Nephron progenitor cell (in vitro differentiated cells): ENCODE measurements around the gene ASPG.

ENCODE experiments used
- DNase-seq: peaks from one replicate; pipeline ENCODE4 v3.0.0; 2021
- H3K27ac Mint-ChIP-seq: 2 replicates; pipeline ENCODE4 v1.8.0; 2021; ENCODE audit warnings: mild to moderate bottlenecking, moderate library complexity, mixed read lengths
- H3K27me3 Mint-ChIP-seq: 2 replicates; pipeline ENCODE4 v1.8.0; 2021; ENCODE audit warnings: mild to moderate bottlenecking, low read depth, mixed read lengths; ENCODE audit not compliant: poor library complexity
- H3K36me3 Mint-ChIP-seq: 2 replicates; pipeline ENCODE4 v1.8.0; 2021; ENCODE audit warnings: low read depth, mixed read lengths
- H3K4me1 Mint-ChIP-seq: 2 replicates; pipeline ENCODE4 v1.8.0; 2021; ENCODE audit warnings: mixed read lengths
- H3K4me3 Mint-ChIP-seq: 2 replicates; pipeline ENCODE4 v1.8.0; 2021; ENCODE audit warnings: mild to moderate bottlenecking, moderate library complexity, mixed read lengths
- H3K9me3 Mint-ChIP-seq: 2 replicates; pipeline ENCODE4 v1.8.0; 2021; ENCODE audit warnings: mild to moderate bottlenecking, moderate library complexity, mixed read lengths
- CTCF ChIP-seq: fragments of 200-600 bp; sonication (generic); IDR thresholded peaks from 2 replicates; pipeline ENCODE4 v1.5.0; 2021; ENCODE audit warnings: antibody characterized with exemption

The ASPG gene

GRCh38 chr14:104093366-104094055, 8.0 kb downstream of the ASPG start:
- Mint-ChIP-seq H3K27me3 (peaks cover 4% of the 10 kb centered on the region), H3K27ac (no peak overlapping the region), H3K4me3 (no peak overlapping the region), H3K36me3 (no peaks in the 10 kb centered on the region), H3K9me3 (no peaks in the 10 kb centered on the region), H3K4me1 (peaks cover 28% of the 10 kb centered on the region)
- peak; percentile 34 for DNase-seq
- TF ChIP-seq CTCF, result no peak

GRCh38 chr14:104094056-104094708, 8.7 kb downstream of the ASPG start:
- H3K9me3 Mint-ChIP-seq, result no peaks in the 10 kb centered on the region
- H3K27me3 Mint-ChIP-seq, result peaks cover 4% of the 10 kb centered on the region
- TF ChIP-seq CTCF, result no peak
- no peak overlapping the region for H3K27ac Mint-ChIP-seq
- H3K36me3 Mint-ChIP-seq, result no peaks in the 10 kb centered on the region
- H3K4me1 Mint-ChIP-seq, result peaks cover 27% of the 10 kb centered on the region
- no peak overlapping the region for H3K4me3 Mint-ChIP-seq
- no peak for DNase-seq

GRCh38 chr14:104094709-104095425, 9.4 kb downstream of the ASPG start:
- Mint-ChIP-seq H3K27me3 (peaks cover 4% of the 10 kb centered on the region), H3K27ac (no peak overlapping the region), H3K36me3 (no peaks in the 10 kb centered on the region), H3K9me3 (no peaks in the 10 kb centered on the region), H3K4me1 (peaks cover 27% of the 10 kb centered on the region), H3K4me3 (no peak overlapping the region)
- DNase-seq, result peak; percentile 95
- TF ChIP-seq CTCF, result peak; percentile 99

DNA sequence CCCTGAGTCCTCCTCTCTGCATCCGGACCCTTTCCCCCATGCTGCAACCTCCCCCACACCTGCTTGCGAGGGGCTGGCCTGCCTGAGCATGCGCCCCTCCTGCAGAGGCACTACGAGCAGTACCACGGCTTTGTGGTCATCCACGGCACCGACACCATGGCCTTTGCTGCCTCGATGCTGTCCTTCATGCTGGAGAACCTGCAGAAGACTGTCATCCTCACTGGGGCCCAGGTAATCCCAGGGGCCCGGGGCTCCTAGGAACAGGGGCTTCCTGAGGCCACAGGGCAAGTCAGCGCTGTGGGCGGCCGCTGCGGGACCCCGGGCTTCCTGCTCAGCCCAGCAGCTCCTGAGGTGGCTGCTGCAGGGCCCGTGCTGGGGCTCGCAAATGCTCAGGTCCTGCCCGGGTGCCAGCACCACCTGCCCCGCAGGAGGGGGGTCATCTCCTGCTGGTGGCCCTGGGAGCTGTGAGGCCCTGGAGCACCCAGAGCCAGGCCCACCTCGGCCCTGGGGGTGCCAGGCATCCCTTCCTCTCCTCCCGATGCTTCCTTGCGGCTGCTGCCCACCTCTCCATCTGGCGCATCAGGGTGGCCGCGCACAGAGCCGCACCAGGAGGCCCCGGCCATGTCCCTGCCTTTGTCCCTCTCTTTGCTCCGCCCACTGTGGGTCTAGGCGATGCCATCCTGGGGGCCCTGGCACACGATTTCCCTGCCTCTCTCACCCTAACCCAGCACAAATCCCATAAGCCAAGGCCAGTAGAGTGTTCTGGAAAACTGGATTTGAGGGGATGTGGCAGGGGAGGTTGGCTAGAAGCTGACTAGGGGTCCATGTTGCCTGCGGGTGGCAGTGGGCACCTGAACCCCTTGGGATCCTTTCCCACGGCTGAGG, 10.2 kb downstream of the ASPG start:
- H3K27me3 Mint-ChIP-seq, result peaks cover 4% of the 10 kb centered on the region
- no peak overlapping the region for H3K4me3 Mint-ChIP-seq
- no peak overlapping the region for H3K27ac Mint-ChIP-seq
- H3K4me1 Mint-ChIP-seq, result peaks cover 27% of the 10 kb centered on the region
- TF ChIP-seq CTCF, result no peak
- no peaks in the 10 kb centered on the region for H3K9me3 Mint-ChIP-seq
- DNase-seq, result no peak
- no peaks in the 10 kb centered on the region for H3K36me3 Mint-ChIP-seq

DNA sequence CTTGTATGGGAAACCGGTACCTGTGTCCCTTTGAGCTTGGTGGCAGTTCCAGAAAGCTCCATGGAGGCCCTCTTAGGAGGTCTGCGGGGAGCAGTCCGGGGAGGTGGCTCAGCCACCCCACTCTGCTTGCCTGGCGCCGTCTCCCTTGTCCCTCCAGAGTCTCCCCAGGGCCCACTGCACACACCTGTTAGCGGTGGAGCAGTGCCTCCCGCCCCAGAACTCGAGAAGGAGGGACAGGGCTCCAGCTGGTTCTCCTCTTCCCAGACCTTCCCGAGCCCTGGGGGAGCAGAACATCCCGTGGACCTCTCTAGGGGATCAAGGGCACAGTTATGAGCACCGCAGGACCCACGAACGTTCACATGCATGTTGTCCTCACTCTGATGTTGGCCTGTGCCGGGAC, 10.8 kb downstream of the ASPG start:
- no peak overlapping the region for H3K27ac Mint-ChIP-seq
- H3K36me3 Mint-ChIP-seq, result no peaks in the 10 kb centered on the region
- DNase-seq, result no peak
- TF ChIP-seq CTCF, result no peak
- no peak overlapping the region for H3K4me3 Mint-ChIP-seq
- peaks cover 4% of the 10 kb centered on the region for H3K27me3 Mint-ChIP-seq
- H3K9me3 Mint-ChIP-seq, result no peaks in the 10 kb centered on the region
- peaks cover 21% of the 10 kb centered on the region for H3K4me1 Mint-ChIP-seq
